HK-2 (cell line): ENCODE measurements around the gene TPTE2.
"Not testable (repeated sequence)": the region's sequence is repeated elsewhere in the genome, so short reads cannot be mapped to it uniquely, and the experiment has no call there.

Experiments used
- DNase-seq: peaks from one replicate; pipeline ENCODE4 v3.0.0-alpha.2; 2018; ENCODE audit not compliant: unreplicated experiment

TPTE2 gene

GRCh38 chr13:19567820-19568534 lies 6.6 kb upstream of the TPTE2 start:
- DNase-seq: no peak

GRCh38 chr13:19561585-19561984 lies 253 bp upstream of the TPTE2 start:
- no peak for DNase-seq

- DNase-seq: not testable (repeated sequence)
Observed at GRCh38 chr13:19560672-19561071, 660 bp downstream of the TPTE2 start.

GRCh38 chr13:19559739-19560138 lies 1.6 kb downstream of the TPTE2 start:
- not testable (repeated sequence) for DNase-seq

- not testable (repeated sequence) for DNase-seq
Observed at GRCh38 chr13:19557287-19557686, 4.0 kb downstream of the TPTE2 start.

- DNase-seq: not testable (repeated sequence)
Observed at GRCh38 chr13:19549245-19549644, 12.1 kb downstream of the TPTE2 start.

GRCh38 chr13:19525634-19526033 lies 35.7 kb downstream of the TPTE2 start:
- not testable (repeated sequence) for DNase-seq

GRCh38 chr13:19519049-19519448 lies 42.3 kb downstream of the TPTE2 start:
- DNase-seq: no peak

GRCh38 chr13:19507623-19508022 lies 53.7 kb downstream of the TPTE2 start:
- not testable (repeated sequence) for DNase-seq

GRCh38 chr13:19460126-19460525 lies 101.2 kb downstream of the TPTE2 start:
- DNase-seq: not testable (repeated sequence)

- peak; percentile 7 for DNase-seq
Observed at GRCh38 chr13:19439056-19439686, 122.2 kb downstream of the TPTE2 start.

- not testable (repeated sequence) for DNase-seq
Observed at GRCh38 chr13:19437780-19438179, 123.6 kb downstream of the TPTE2 start.

GRCh38 chr13:19422236-19422635 lies 139.1 kb downstream of the TPTE2 start:
- DNase-seq: not testable (repeated sequence)

- not testable (repeated sequence) for DNase-seq
Observed at GRCh38 chr13:19412494-19412893, 148.8 kb downstream of the TPTE2 start.

- not testable (repeated sequence) for DNase-seq
Observed at GRCh38 chr13:19382746-19383511, 178.4 kb downstream of the TPTE2 start.

- no peak for DNase-seq
Observed at GRCh38 chr13:19382111-19382510, 179.2 kb downstream of the TPTE2 start.
